ENCODE measurements around the gene MROH8. TPM values are rescaled to one million over a fixed set of nuclear protein-coding genes. Genes with fewer than 3 reads are reported as not detected.
A peak's percentile ranks its signal among the peaks of the same experiment; 100 is the strongest.

MROH8 gene
- total and polyA plus RNA-seq, 2 of the 13 experiments (the other 11 are each of a cell fraction or from before 2014, with no cell fraction given): 2.6 to 5.5 TPM

DNA sequence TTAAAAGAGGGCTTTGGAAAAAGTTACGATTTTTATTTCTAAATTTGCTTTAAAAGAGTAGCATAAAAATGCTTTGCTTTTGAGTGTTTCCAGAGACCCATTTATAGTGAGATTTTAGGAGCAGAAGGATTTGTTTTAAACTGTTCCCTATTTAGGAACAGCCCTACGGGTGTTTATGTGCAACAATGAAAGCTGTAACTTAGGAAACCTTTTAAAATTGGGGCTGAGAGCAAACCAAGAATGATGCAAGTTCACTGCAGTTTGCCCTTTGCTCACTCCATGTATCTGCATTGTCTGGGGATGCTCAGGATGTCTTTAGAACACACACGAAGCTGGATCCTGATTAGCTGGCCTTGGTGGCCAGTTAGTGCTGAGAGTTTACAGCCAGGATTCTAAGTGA is 41.4 kb upstream of the MROH8 start:
- ChIA-PET POLR2A (interaction anchor here (1.0 kb wide), 1 partner anchor 307 kb away, joined by 4 read pairs; the partner anchor contains the start of gene BLCAP), CTCF (ENCODE audit: low intra/inter-chr PET ratio, low total read pairs) (no interaction called here)
- in situ Hi-C loops (cut with HindIII; ENCODE audit: extremely low pct_ligation_motif_present, low pct_unique_long_range_greater_than_20kb) (no loop called here), intact Hi-C loops (cut with micrococcal nuclease; ENCODE audit: unreplicated experiment) (no loop called here)
- Histone ChIP-seq H3K27me3 (ENCODE audit: control insufficient read depth in 1 of 2, insufficient read depth in 2 of 2, low read length in 2 of 2) (no peaks in the 10 kb centered on the region), H3K36me3 (replicated peaks in 1 of 2; ENCODE audit: control insufficient read depth in 1 of 2, insufficient read depth in 2 of 2, low read length in 2 of 2) (peaks cover 55 to 91% of the 10 kb centered on the region in 2 experiments), H3K79me2 (ENCODE audit: insufficient read depth, low read length) (peaks cover 23% of the 10 kb centered on the region), H2AFZ (ENCODE audit: low read length) (no peak overlapping the region), H3K27ac (ENCODE audit: extremely low read length, insufficient read depth, low read length) (no peak overlapping the region), H3K9ac (ENCODE audit: insufficient read depth, low read depth, low read length) (no peak overlapping the region), H3K4me3 (replicated peaks in 1 of 3; ENCODE audit: insufficient read depth in 1 of 3, low read depth in 2 of 3, low read length in 3 of 3) (no peak overlapping the region), H3K4me2 (ENCODE audit: low read depth, low read length) (no peak overlapping the region), H3K4me1 (ENCODE audit: insufficient read depth, low read length) (peaks cover 10% of the 10 kb centered on the region), H3K9me3 (ENCODE audit: low read length) (no peaks in the 10 kb centered on the region), H4K20me1 (ENCODE audit: insufficient read depth, low read length) (peaks cover 17% of the 10 kb centered on the region)
- FAIRE-seq (no peak), DNase-seq (ENCODE audit: low spot score) (no peak), ATAC-seq (peak; percentile 62)
- WGBS (ENCODE audit: low lambda C conversion rate): 82% methylated on average over 3 of the region's 3 CpGs
- TSS peak; percentile 4 for BruUV-seq (replicated peaks)
- no peak for TF ChIP-seq SPEN (CRISPR knock-in tag; IDR thresholded peaks at IDR 0.05; ENCODE audit: low read depth)
- no peak for TF ChIP-seq RNF2 (conservative IDR thresholded peaks at IDR 0.05; ENCODE audit: low read depth)
- TF ChIP-seq CEBPB (IDR thresholded peaks at IDR 0.05; ENCODE audit: borderline replicate concordance, low read depth, low read length): peak; percentile 59; the same call in 1 of the 2 replicates
- TF ChIP-seq ZNF781 (CRISPR knock-in tag; IDR thresholded peaks at IDR 0.05; ENCODE audit: borderline replicate concordance, not compliant biosample characterization): no peak
- TF ChIP-seq SP1 (IDR thresholded peaks at IDR 0.05): no peak
- no peak for TF ChIP-seq SP1 (CRISPR knock-in tag; IDR thresholded peaks at IDR 0.05)
- TF ChIP-seq, protein P1, sequence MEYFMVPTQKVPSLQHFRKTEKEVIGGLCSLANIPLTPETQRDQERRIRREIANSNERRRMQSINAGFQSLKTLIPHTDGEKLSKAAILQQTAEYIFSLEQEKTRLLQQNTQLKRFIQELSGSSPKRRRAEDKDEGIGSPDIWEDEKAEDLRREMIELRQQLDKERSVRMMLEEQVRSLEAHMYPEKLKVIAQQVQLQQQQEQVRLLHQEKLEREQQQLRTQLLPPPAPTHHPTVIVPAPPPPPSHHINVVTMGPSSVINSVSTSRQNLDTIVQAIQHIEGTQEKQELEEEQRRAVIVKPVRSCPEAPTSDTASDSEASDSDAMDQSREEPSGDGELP (IDR thresholded peaks at IDR 0.05; ENCODE audit: borderline replicate concordance, low read depth): no peak
- peak; percentile 30 for TF ChIP-seq HNF4A (CRISPR knock-in tag; IDR thresholded peaks at IDR 0.05)
- TF ChIP-seq, protein P2, sequence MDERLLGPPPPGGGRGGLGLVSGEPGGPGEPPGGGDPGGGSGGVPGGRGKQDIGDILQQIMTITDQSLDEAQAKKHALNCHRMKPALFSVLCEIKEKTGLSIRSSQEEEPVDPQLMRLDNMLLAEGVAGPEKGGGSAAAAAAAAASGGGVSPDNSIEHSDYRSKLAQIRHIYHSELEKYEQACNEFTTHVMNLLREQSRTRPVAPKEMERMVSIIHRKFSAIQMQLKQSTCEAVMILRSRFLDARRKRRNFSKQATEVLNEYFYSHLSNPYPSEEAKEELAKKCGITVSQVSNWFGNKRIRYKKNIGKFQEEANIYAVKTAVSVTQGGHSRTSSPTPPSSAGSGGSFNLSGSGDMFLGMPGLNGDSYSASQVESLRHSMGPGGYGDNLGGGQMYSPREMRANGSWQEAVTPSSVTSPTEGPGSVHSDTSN (CRISPR knock-in tag; IDR thresholded peaks at IDR 0.05): no peak
- no peak for TF ChIP-seq MTF2 (CRISPR knock-in tag; IDR thresholded peaks at IDR 0.05; ENCODE audit: borderline replicate concordance)
- TF ChIP-seq, protein P3, sequence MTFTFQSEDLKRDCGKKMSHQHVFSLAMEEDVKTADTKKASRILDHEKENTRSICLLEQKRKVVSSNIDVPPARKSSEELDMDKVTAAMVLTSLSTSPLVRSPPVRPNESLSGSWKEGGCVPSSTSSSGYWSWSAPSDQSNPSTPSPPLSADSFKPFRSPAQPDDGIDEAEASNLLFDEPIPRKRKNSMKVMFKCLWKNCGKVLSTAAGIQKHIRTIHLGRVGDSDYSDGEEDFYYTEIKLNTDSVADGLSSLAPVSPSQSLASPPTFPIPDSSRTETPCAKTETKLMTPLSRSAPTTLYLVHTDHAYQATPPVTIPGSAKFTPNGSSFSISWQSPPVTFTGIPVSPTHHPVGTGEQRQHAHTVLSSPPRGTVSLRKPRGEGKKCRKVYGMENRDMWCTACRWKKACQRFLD (CRISPR knock-in tag; IDR thresholded peaks at IDR 0.05; ENCODE audit: borderline replicate concordance): no peak
- no peak for TF ChIP-seq SOX13 (IDR thresholded peaks at IDR 0.05)
- peak in 1 of 2 experiments; percentile 31; a peak in 2 of 4 replicates for TF ChIP-seq SOX13 (CRISPR knock-in tag; conservative IDR thresholded peaks at IDR 0.05 in 1 of 2, IDR thresholded peaks at IDR 0.05 in 1 of 2)
- no peak for TF ChIP-seq HOXA7 (CRISPR knock-in tag; IDR thresholded peaks at IDR 0.05)
- TF ChIP-seq, protein P4, sequence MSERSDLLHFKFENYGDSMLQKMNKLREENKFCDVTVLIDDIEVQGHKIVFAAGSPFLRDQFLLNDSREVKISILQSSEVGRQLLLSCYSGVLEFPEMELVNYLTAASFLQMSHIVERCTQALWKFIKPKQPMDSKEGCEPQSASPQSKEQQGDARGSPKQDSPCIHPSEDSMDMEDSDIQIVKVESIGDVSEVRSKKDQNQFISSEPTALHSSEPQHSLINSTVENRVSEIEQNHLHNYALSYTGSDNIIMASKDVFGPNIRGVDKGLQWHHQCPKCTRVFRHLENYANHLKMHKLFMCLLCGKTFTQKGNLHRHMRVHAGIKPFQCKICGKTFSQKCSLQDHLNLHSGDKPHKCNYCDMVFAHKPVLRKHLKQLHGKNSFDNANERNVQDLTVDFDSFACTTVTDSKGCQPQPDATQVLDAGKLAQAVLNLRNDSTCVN (CRISPR knock-in tag; IDR thresholded peaks at IDR 0.05; ENCODE audit: borderline replicate concordance): no peak
- TF ChIP-seq YY1 (IDR thresholded peaks at IDR 0.05; ENCODE audit: insufficient read depth, insufficient replicate concordance, low read depth, low read length): no peak
- TF ChIP-seq, protein P5, sequence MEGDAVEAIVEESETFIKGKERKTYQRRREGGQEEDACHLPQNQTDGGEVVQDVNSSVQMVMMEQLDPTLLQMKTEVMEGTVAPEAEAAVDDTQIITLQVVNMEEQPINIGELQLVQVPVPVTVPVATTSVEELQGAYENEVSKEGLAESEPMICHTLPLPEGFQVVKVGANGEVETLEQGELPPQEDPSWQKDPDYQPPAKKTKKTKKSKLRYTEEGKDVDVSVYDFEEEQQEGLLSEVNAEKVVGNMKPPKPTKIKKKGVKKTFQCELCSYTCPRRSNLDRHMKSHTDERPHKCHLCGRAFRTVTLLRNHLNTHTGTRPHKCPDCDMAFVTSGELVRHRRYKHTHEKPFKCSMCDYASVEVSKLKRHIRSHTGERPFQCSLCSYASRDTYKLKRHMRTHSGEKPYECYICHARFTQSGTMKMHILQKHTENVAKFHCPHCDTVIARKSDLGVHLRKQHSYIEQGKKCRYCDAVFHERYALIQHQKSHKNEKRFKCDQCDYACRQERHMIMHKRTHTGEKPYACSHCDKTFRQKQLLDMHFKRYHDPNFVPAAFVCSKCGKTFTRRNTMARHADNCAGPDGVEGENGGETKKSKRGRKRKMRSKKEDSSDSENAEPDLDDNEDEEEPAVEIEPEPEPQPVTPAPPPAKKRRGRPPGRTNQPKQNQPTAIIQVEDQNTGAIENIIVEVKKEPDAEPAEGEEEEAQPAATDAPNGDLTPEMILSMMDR (CRISPR knock-in tag; IDR thresholded peaks at IDR 0.05): no peak
- no peak for TF ChIP-seq ZNF121 (CRISPR knock-in tag; IDR thresholded peaks at IDR 0.05)
- TF ChIP-seq ZNF879 (CRISPR knock-in tag; IDR thresholded peaks at IDR 0.05): no peak
- TF ChIP-seq ZFAT (CRISPR knock-in tag; conservative IDR thresholded peaks at IDR 0.05): no peak
- no peak for TF ChIP-seq ZKSCAN5 (CRISPR knock-in tag; IDR thresholded peaks at IDR 0.05)

All from HepG2 (cell line).